ENCODE measurements around the gene PRRC2B. TPM values are rescaled to one million over a fixed set of nuclear protein-coding genes. Genes with fewer than 3 reads are reported as not detected.

PRRC2B gene
- total RNA-seq, 2 experiments from 2014 or later = 242 to 293 TPM

GRCh38 chr9:131528886-131529505 is 135.1 kb downstream of the PRRC2B start:
- ATAC-seq (no peak), DNase-seq (no peak)
- H3K4me1 Mint-ChIP-seq = peaks cover 10% of the 10 kb centered on the region
- CTCF ChIA-PET = no interaction called here
- H3K4me3 Mint-ChIP-seq = peak overlapping the region; percentile 3
- no peaks in the 10 kb centered on the region for H3K9me3 Mint-ChIP-seq (ENCODE audit: low read depth)
- H3K27me3 Mint-ChIP-seq = no peaks in the 10 kb centered on the region
- H3K36me3 Mint-ChIP-seq = peaks cover 28% of the 10 kb centered on the region
- H3K27ac Mint-ChIP-seq = no peak overlapping the region

GRCh38 chr9:131529597-131530545 is 136.0 kb downstream of the PRRC2B start:
- no peaks in the 10 kb centered on the region for H3K27me3 Mint-ChIP-seq
- H3K27ac Mint-ChIP-seq = peak overlapping the region; percentile 67
- H3K36me3 Mint-ChIP-seq = peaks cover 21% of the 10 kb centered on the region
- H3K9me3 Mint-ChIP-seq (ENCODE audit: low read depth) = no peaks in the 10 kb centered on the region
- CTCF ChIA-PET = no interaction called here
- H3K4me3 Mint-ChIP-seq = peak overlapping the region; percentile 77
- no peak for DNase-seq
- no peak for ATAC-seq
- H3K4me1 Mint-ChIP-seq = peaks cover 16% of the 10 kb centered on the region

- ATAC-seq = peak; percentile 31
- no peak for DNase-seq
- Mint-ChIP-seq H3K9me3 (ENCODE audit: low read depth) (no peaks in the 10 kb centered on the region), H3K36me3 (peaks cover 21% of the 10 kb centered on the region), H3K27ac (peak overlapping the region; percentile 65), H3K4me3 (peak overlapping the region; percentile 77), H3K4me1 (peaks cover 21% of the 10 kb centered on the region), H3K27me3 (no peaks in the 10 kb centered on the region)
- CTCF ChIA-PET = no interaction called here
These were observed 136.6 kb downstream of the PRRC2B start for GRCh38 chr9:131530546-131530919.

GRCh38 chr9:131530920-131531832 is 137.3 kb downstream of the PRRC2B start, which contains the start of gene UCK1:
Gene UCK1, minus strand, starts transcription at chr9:131531263. Its CDS starts 89 bp downstream, at chr9:131531174.
- H3K9me3 Mint-ChIP-seq (ENCODE audit: low read depth) = no peaks in the 10 kb centered on the region
- CTCF ChIA-PET = interaction anchor here (0.8 kb wide), 1 partner anchor 224 kb away, joined by 4 read pairs; no protein-coding TSS in a partner anchor
- no peaks in the 10 kb centered on the region for H3K27me3 Mint-ChIP-seq
- H3K4me1 Mint-ChIP-seq = peaks cover 21% of the 10 kb centered on the region
- ATAC-seq (peak; percentile 96), DNase-seq (peak; percentile 79)
- peak within 1 kb of the TSS; percentile 67 for H3K27ac Mint-ChIP-seq
- peaks cover 16% of the 10 kb centered on the region for H3K36me3 Mint-ChIP-seq
- peak within 1 kb of the TSS; percentile 77 for H3K4me3 Mint-ChIP-seq

- CTCF ChIA-PET = interaction anchor here (1.1 to 1.3 kb wide), 2 partner anchors 50 to 221 kb away, joined by 3 read pairs; no protein-coding TSS in a partner anchor
- no peak for ATAC-seq
- no peaks in the 10 kb centered on the region for H3K36me3 Mint-ChIP-seq
- H3K4me1 Mint-ChIP-seq = peaks cover 27% of the 10 kb centered on the region
- no peaks in the 10 kb centered on the region for H3K27me3 Mint-ChIP-seq
- peak overlapping the region; percentile 64 for H3K27ac Mint-ChIP-seq
- DNase-seq = no peak
- no peak overlapping the region for H3K4me3 Mint-ChIP-seq
- peaks cover 2% of the 10 kb centered on the region for H3K9me3 Mint-ChIP-seq (ENCODE audit: low read depth)
These were observed 140.9 kb downstream of the PRRC2B start for GRCh38 chr9:131534721-131535237.

- Mint-ChIP-seq H3K27ac (no peak overlapping the region), H3K36me3 (peaks cover 2% of the 10 kb centered on the region), H3K9me3 (ENCODE audit: low read depth) (peaks cover 7% of the 10 kb centered on the region), H3K4me1 (peaks cover 26% of the 10 kb centered on the region), H3K4me3 (no peak overlapping the region), H3K27me3 (no peaks in the 10 kb centered on the region)
- CTCF ChIA-PET = interaction anchor here (2.1 kb wide), 1 partner anchor 53 kb away, joined by 4 read pairs; no protein-coding TSS in a partner anchor
- ATAC-seq (no peak), DNase-seq (no peak)
These were observed 144.1 kb downstream of the PRRC2B start for GRCh38 chr9:131537946-131538345.

GRCh38 chr9:131539223-131539923 is 145.5 kb downstream of the PRRC2B start:
- CTCF ChIA-PET = interaction anchor here (0.6 to 2.1 kb wide), 2 partner anchors 36 to 52 kb away, joined by 3 to 4 read pairs; no protein-coding TSS in a partner anchor
- Mint-ChIP-seq H3K27ac (peak overlapping the region; percentile 70), H3K27me3 (peaks cover 4% of the 10 kb centered on the region), H3K4me1 (peaks cover 25% of the 10 kb centered on the region), H3K36me3 (peaks cover 11% of the 10 kb centered on the region), H3K9me3 (ENCODE audit: low read depth) (peaks cover 15% of the 10 kb centered on the region), H3K4me3 (no peak overlapping the region)
- peak; percentile 60 for ATAC-seq
- peak; percentile 59 for DNase-seq

GRCh38 chr9:131543141-131543540 is 149.3 kb downstream of the PRRC2B start:
- Mint-ChIP-seq H3K4me1 (peaks cover 23% of the 10 kb centered on the region), H3K27me3 (peaks cover 35% of the 10 kb centered on the region), H3K4me3 (no peak overlapping the region), H3K36me3 (peaks cover 18% of the 10 kb centered on the region), H3K27ac (no peak overlapping the region), H3K9me3 (ENCODE audit: low read depth) (peaks cover 16% of the 10 kb centered on the region)
- DNase-seq (no peak), ATAC-seq (no peak)
- CTCF ChIA-PET = no interaction called here

GRCh38 chr9:131545003-131545785 is 151.3 kb downstream of the PRRC2B start, which contains the start of gene PRRT1B:
Gene PRRT1B, plus strand, starts transcription at chr9:131545523. Its CDS starts 93 bp downstream, at chr9:131545616.
- Mint-ChIP-seq H3K27me3 (peaks cover 55% of the 10 kb centered on the region), H3K27ac (no peak within 1 kb of the TSS), H3K36me3 (peaks cover 25% of the 10 kb centered on the region), H3K9me3 (ENCODE audit: low read depth) (peaks cover 23% of the 10 kb centered on the region), H3K4me3 (no peak within 1 kb of the TSS), H3K4me1 (peaks cover 13% of the 10 kb centered on the region)
- DNase-seq (no peak), ATAC-seq (no peak)
- CTCF ChIA-PET = interaction anchor here (0.6 to 0.9 kb wide), 2 partner anchors 20 to 63 kb away, joined by 3 read pairs; no protein-coding TSS in a partner anchor

GRCh38 chr9:131545786-131546335 is 152.0 kb downstream of the PRRC2B start:
- H3K27ac Mint-ChIP-seq = no peak overlapping the region
- peaks cover 8% of the 10 kb centered on the region for H3K4me1 Mint-ChIP-seq
- peaks cover 25% of the 10 kb centered on the region for H3K36me3 Mint-ChIP-seq
- H3K27me3 Mint-ChIP-seq = peaks cover 58% of the 10 kb centered on the region
- DNase-seq (no peak), ATAC-seq (no peak)
- H3K4me3 Mint-ChIP-seq = no peak overlapping the region
- CTCF ChIA-PET = interaction anchor here (0.6 to 1.5 kb wide), 2 partner anchors 14 to 64 kb away, joined by 3 to 7 read pairs; no protein-coding TSS in a partner anchor
- peaks cover 23% of the 10 kb centered on the region for H3K9me3 Mint-ChIP-seq (ENCODE audit: low read depth)
